GM23338 (cell line): ENCODE results near the gene GSAP. TPM values are rescaled to one million over a fixed set of nuclear protein-coding genes. Genes with fewer than 3 reads are reported as not detected.

Source experiments
- ATAC-seq: fragments of 200-7000 bp; cut with Tn5 transposase; 3 replicates; pipeline ENCODE4 v1.9.1; 2020
- DNase-seq: peaks from one replicate; pipeline ENCODE4 v3.0.0-alpha.2; 2015; ENCODE audit warnings: low spot score
- H2AFZ ChIP-seq: fragments of 200-600 bp; sonication (generic); 2 replicates; pipeline ENCODE4 v1.8.0; 2016; ENCODE audit warnings: antibody characterized with exemption, mild to moderate bottlenecking, moderate library complexity
- H3F3A ChIP-seq: fragments of 200-600 bp; sonication (generic); replicated peaks from 2 replicates; pipeline ENCODE4 v1.8.0; 2017; ENCODE audit warnings: antibody characterized with exemption, mixed run types, low read depth
- H3K27ac ChIP-seq: fragments of 200-600 bp; sonication (generic); 2 replicates; pipeline ENCODE4 v1.6.1; 2016; ENCODE audit warnings: low read depth
- H3K27me3 ChIP-seq: fragments of 200-600 bp; sonication (generic); 2 replicates; pipeline ENCODE4 v1.8.0; 2016; ENCODE audit warnings: mild to moderate bottlenecking, mixed run types, moderate library complexity; ENCODE audit not compliant: insufficient read depth
- H3K36me3 ChIP-seq: fragments of 200-600 bp; sonication (generic); 2 replicates; pipeline ENCODE4 v1.8.0; 2016; ENCODE audit warnings: mild to moderate bottlenecking; ENCODE audit not compliant: insufficient read depth
- H3K4me1 ChIP-seq: fragments of 200-600 bp; sonication (generic); 2 replicates; pipeline ENCODE4 v1.8.0; 2016; ENCODE audit warnings: mild to moderate bottlenecking, moderate library complexity; ENCODE audit not compliant: insufficient read depth
- H3K4me2 ChIP-seq: fragments of 200-600 bp; sonication (generic); 2 replicates; pipeline ENCODE4 v1.7.1; 2017; ENCODE audit warnings: mixed run types
- H3K4me3 ChIP-seq: fragments of 200-600 bp; sonication (generic); 2 replicates; pipeline ENCODE4 v1.6.1; 2016; ENCODE audit warnings: mixed run types
- H3K79me2 ChIP-seq: fragments of 200-600 bp; sonication (generic); replicated peaks from 2 replicates; pipeline ENCODE4 v1.8.0; 2017; ENCODE audit warnings: mild to moderate bottlenecking; ENCODE audit not compliant: insufficient read depth
- H3K9me2 ChIP-seq: fragments of 200-600 bp; sonication (generic); 2 replicates; pipeline ENCODE4 v1.8.0; 2017; ENCODE audit not compliant: insufficient read depth
- H4K20me1 ChIP-seq: fragments of 200-600 bp; sonication (generic); replicated peaks from 2 replicates; pipeline ENCODE4 v1.8.0; 2017; ENCODE audit warnings: mild to moderate bottlenecking; ENCODE audit not compliant: insufficient read depth
- H3K27ac Mint-ChIP-seq: 2 replicates; pipeline ENCODE4 v1.8.0; 2020; ENCODE audit warnings: inconsistent platforms, mild to moderate bottlenecking, moderate library complexity, mixed read lengths
- H3K27me3 Mint-ChIP-seq: 3 replicates; pipeline ENCODE4 v1.8.0; 2022; ENCODE audit warnings: low read depth, mild to moderate bottlenecking, moderate library complexity, mixed read lengths, inconsistent platforms; ENCODE audit not compliant: insufficient read depth, poor library complexity
- H3K36me3 Mint-ChIP-seq: 3 replicates; pipeline ENCODE4 v1.8.0; 2021; ENCODE audit warnings: low read depth, mild to moderate bottlenecking, inconsistent platforms, moderate library complexity, mixed read lengths
- H3K4me1 Mint-ChIP-seq: 3 replicates; pipeline ENCODE4 v1.8.0; 2020; ENCODE audit warnings: mild to moderate bottlenecking, inconsistent platforms, mixed read lengths
- H3K4me3 Mint-ChIP-seq: 3 replicates; pipeline ENCODE4 v1.8.0; 2021; ENCODE audit warnings: moderate library complexity, mild to moderate bottlenecking, inconsistent platforms, mixed read lengths
- H3K9me3 Mint-ChIP-seq: 3 replicates; pipeline ENCODE4 v1.8.0; 2020; ENCODE audit warnings: moderate library complexity, mild to moderate bottlenecking, inconsistent platforms, mixed read lengths
- CREB1 ChIP-seq: fragments of 250-450 bp; sonication (Bioruptor Pico); IDR thresholded peaks from 2 replicates; pipeline ENCODE4 v1.5.0; 2020; ENCODE audit warnings: low read depth, mild to moderate bottlenecking, moderate library complexity
- ETS1 ChIP-seq: IDR thresholded peaks from 2 replicates; pipeline ENCODE4 v1.6.1; 2016; ENCODE audit warnings: antibody characterized with exemption
- EZH2 ChIP-seq: fragments of 200-600 bp; sonication (generic); IDR thresholded peaks from one replicate; pipeline ENCODE4 v1.8.0; 2017; ENCODE audit warnings: antibody characterized with exemption, mild to moderate bottlenecking, low read depth; ENCODE audit not compliant: unreplicated experiment
- EZH2phosphoT487 ChIP-seq: fragments of 200-600 bp; sonication (generic); IDR thresholded peaks from one replicate; pipeline ENCODE4 v1.8.1; 2018; ENCODE audit warnings: antibody characterized with exemption; ENCODE audit not compliant: unreplicated experiment
- JUNB ChIP-seq: IDR thresholded peaks from one replicate; pipeline ENCODE4 v1.6.1; 2016; ENCODE audit warnings: antibody characterized with exemption; ENCODE audit not compliant: unreplicated experiment
- NANOG ChIP-seq: IDR thresholded peaks from 2 replicates; pipeline ENCODE4 v1.6.1; 2016; ENCODE audit warnings: antibody characterized with exemption, borderline replicate concordance
- POLR2AphosphoS5 ChIP-seq: IDR thresholded peaks from 2 replicates; pipeline ENCODE4 v1.6.1; 2016; ENCODE audit warnings: antibody characterized with exemption, low read depth
- STAT1 ChIP-seq: IDR thresholded peaks from one replicate; pipeline ENCODE4 v1.6.1; 2016; ENCODE audit warnings: antibody characterized with exemption; ENCODE audit not compliant: unreplicated experiment
- ZNF114 ChIP-seq: fragments of 250-450 bp; sonication (Bioruptor Pico); IDR thresholded peaks from 2 replicates; pipeline ENCODE4 v1.5.0; 2020; ENCODE audit warnings: mild to moderate bottlenecking, moderate library complexity
- ZNF331 ChIP-seq: fragments of 250-450 bp; sonication (Bioruptor Pico); IDR thresholded peaks from 2 replicates; pipeline ENCODE4 v1.5.0; 2020; ENCODE audit warnings: low read depth, mild to moderate bottlenecking, moderate library complexity
- polyA plus RNA-seq: library from polyadenylated mRNA; unstranded; fragments of >200 nt; fragmentation: Nextera tagmentation; extraction: Ambion mirVana; gene quantifications from 2 replicates; pipeline ENCODE4 v1.2.1, GENCODE V29; 2016
- total RNA-seq: library from RNA; depleted of rRNA; stranded (reverse); fragments of >200 nt; shearing (Covaris generic); gene quantifications from 2 replicates; pipeline ENCODE4 v1.2.3, GENCODE V29; 2014
- TF ChIP-seq, protein P1 (sequence below): IDR thresholded peaks from one replicate; pipeline ENCODE4 v1.6.1; 2018; ENCODE audit warnings: antibody characterized with exemption; ENCODE audit not compliant: unreplicated experiment
- TF ChIP-seq, protein P2 (sequence below), 2 experiments: fragments of 200-600 bp in 1 of 2; sonication (generic) in 1 of 2; conservative IDR thresholded peaks; 2 replicates each; pipeline versions ENCODE4 v1.5.1 to v1.6.1; 2016 to 2017; ENCODE audit warnings: antibody characterized with exemption in 2 of 2, low read depth in 2 of 2, mild to moderate bottlenecking in 2 of 2, moderate library complexity in 1 of 2
- TF ChIP-seq, protein P3 (sequence below): fragments of 250-450 bp; sonication (Bioruptor Pico); IDR thresholded peaks from 2 replicates; pipeline ENCODE4 v1.5.0; 2020; ENCODE audit warnings: mild to moderate bottlenecking, moderate library complexity

The GSAP gene
- total and polyA plus RNA-seq, 2 experiments from 2014 or later, result 0.63 to 1.1 TPM

DNA sequence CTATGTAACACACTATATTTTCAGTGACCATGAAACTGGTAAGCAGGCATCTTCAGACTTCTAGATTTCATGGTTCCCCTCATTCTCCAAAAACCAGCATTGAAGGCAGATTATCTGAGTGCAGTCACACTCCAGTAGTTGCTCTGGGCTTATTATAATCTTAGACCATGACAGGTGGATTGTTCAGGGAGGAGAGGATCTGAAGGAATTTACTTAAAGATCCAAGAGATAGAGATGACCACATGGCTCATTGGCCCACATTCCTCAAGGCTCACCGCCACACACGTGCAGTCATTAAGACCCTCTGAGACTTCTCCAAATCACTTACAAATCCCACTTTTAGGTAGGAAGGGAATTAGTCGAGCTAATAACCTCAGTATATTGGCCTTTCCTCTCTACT lies 55.2 kb downstream of the GSAP start:
- no peak overlapping the region for H3K4me3 ChIP-seq
- Mint-ChIP-seq H3K27ac (no peak overlapping the region), H3K9me3 (no peaks in the 10 kb centered on the region)

More for the DNA sequence above, 55.2 kb downstream of the GSAP start:
- DNase-seq, result no peak
- TF ChIP-seq EZH2, result no peak
- TF ChIP-seq NANOG, result no peak
- TF ChIP-seq, protein P1, sequence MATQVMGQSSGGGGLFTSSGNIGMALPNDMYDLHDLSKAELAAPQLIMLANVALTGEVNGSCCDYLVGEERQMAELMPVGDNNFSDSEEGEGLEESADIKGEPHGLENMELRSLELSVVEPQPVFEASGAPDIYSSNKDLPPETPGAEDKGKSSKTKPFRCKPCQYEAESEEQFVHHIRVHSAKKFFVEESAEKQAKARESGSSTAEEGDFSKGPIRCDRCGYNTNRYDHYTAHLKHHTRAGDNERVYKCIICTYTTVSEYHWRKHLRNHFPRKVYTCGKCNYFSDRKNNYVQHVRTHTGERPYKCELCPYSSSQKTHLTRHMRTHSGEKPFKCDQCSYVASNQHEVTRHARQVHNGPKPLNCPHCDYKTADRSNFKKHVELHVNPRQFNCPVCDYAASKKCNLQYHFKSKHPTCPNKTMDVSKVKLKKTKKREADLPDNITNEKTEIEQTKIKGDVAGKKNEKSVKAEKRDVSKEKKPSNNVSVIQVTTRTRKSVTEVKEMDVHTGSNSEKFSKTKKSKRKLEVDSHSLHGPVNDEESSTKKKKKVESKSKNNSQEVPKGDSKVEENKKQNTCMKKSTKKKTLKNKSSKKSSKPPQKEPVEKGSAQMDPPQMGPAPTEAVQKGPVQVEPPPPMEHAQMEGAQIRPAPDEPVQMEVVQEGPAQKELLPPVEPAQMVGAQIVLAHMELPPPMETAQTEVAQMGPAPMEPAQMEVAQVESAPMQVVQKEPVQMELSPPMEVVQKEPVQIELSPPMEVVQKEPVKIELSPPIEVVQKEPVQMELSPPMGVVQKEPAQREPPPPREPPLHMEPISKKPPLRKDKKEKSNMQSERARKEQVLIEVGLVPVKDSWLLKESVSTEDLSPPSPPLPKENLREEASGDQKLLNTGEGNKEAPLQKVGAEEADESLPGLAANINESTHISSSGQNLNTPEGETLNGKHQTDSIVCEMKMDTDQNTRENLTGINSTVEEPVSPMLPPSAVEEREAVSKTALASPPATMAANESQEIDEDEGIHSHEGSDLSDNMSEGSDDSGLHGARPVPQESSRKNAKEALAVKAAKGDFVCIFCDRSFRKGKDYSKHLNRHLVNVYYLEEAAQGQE, result no peak
- no peak for TF ChIP-seq POLR2AphosphoS5
- TF ChIP-seq CREB1 (CRISPR knock-in tag), result no peak
- no peak for TF ChIP-seq ZNF114 (CRISPR knock-in tag)
- TF ChIP-seq JUNB, result no peak
- TF ChIP-seq ZNF331 (CRISPR knock-in tag), result no peak
- TF ChIP-seq STAT1, result no peak
- TF ChIP-seq EZH2phosphoT487, result no peak
- TF ChIP-seq, protein P2, sequence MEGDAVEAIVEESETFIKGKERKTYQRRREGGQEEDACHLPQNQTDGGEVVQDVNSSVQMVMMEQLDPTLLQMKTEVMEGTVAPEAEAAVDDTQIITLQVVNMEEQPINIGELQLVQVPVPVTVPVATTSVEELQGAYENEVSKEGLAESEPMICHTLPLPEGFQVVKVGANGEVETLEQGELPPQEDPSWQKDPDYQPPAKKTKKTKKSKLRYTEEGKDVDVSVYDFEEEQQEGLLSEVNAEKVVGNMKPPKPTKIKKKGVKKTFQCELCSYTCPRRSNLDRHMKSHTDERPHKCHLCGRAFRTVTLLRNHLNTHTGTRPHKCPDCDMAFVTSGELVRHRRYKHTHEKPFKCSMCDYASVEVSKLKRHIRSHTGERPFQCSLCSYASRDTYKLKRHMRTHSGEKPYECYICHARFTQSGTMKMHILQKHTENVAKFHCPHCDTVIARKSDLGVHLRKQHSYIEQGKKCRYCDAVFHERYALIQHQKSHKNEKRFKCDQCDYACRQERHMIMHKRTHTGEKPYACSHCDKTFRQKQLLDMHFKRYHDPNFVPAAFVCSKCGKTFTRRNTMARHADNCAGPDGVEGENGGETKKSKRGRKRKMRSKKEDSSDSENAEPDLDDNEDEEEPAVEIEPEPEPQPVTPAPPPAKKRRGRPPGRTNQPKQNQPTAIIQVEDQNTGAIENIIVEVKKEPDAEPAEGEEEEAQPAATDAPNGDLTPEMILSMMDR (conservative IDR thresholded peaks at IDR 0.05; ENCODE audit: low read depth in 2 of 2), result no peak
- no peak for TF ChIP-seq ETS1
- TF ChIP-seq, protein P3, sequence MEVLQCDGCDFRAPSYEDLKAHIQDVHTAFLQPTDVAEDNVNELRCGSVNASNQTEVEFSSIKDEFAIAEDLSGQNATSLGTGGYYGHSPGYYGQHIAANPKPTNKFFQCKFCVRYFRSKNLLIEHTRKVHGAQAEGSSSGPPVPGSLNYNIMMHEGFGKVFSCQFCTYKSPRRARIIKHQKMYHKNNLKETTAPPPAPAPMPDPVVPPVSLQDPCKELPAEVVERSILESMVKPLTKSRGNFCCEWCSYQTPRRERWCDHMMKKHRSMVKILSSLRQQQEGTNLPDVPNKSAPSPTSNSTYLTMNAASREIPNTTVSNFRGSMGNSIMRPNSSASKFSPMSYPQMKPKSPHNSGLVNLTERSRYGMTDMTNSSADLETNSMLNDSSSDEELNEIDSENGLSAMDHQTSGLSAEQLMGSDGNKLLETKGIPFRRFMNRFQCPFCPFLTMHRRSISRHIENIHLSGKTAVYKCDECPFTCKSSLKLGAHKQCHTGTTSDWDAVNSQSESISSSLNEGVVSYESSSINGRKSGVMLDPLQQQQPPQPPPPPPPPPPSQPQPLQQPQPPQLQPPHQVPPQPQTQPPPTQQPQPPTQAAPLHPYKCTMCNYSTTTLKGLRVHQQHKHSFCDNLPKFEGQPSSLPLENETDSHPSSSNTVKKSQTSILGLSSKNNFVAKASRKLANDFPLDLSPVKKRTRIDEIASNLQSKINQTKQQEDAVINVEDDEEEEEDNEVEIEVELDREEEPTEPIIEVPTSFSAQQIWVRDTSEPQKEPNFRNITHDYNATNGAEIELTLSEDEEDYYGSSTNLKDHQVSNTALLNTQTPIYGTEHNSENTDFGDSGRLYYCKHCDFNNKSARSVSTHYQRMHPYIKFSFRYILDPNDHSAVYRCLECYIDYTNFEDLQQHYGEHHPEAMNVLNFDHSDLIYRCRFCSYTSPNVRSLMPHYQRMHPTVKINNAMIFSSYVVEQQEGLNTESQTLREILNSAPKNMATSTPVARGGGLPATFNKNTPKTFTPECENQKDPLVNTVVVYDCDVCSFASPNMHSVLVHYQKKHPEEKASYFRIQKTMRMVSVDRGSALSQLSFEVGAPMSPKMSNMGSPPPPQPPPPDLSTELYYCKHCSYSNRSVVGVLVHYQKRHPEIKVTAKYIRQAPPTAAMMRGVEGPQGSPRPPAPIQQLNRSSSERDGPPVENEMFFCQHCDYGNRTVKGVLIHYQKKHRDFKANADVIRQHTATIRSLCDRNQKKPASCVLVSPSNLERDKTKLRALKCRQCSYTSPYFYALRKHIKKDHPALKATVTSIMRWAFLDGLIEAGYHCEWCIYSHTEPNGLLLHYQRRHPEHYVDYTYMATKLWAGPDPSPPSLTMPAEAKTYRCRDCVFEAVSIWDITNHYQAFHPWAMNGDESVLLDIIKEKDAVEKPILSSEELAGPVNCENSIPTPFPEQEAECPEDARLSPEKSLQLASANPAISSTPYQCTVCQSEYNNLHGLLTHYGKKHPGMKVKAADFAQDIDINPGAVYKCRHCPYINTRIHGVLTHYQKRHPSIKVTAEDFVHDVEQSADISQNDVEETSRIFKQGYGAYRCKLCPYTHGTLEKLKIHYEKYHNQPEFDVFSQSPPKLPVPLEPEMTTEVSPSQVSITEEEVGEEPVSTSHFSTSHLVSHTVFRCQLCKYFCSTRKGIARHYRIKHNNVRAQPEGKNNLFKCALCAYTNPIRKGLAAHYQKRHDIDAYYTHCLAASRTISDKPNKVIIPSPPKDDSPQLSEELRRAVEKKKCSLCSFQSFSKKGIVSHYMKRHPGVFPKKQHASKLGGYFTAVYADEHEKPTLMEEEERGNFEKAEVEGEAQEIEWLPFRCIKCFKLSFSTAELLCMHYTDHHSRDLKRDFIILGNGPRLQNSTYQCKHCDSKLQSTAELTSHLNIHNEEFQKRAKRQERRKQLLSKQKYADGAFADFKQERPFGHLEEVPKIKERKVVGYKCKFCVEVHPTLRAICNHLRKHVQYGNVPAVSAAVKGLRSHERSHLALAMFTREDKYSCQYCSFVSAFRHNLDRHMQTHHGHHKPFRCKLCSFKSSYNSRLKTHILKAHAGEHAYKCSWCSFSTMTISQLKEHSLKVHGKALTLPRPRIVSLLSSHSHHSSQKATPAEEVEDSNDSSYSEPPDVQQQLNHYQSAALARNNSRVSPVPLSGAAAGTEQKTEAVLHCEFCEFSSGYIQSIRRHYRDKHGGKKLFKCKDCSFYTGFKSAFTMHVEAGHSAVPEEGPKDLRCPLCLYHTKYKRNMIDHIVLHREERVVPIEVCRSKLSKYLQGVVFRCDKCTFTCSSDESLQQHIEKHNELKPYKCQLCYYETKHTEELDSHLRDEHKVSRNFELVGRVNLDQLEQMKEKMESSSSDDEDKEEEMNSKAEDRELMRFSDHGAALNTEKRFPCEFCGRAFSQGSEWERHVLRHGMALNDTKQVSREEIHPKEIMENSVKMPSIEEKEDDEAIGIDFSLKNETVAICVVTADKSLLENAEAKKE (CRISPR knock-in tag), result no peak
- no peak overlapping the region for H3K4me2 ChIP-seq
- H3K27me3 ChIP-seq, result no peaks in the 10 kb centered on the region
- H3F3A ChIP-seq, result no peaks in the 10 kb centered on the region
- Mint-ChIP-seq H3K36me3 (no peaks in the 10 kb centered on the region), H3K4me1 (no peaks in the 10 kb centered on the region), H3K27me3 (no peaks in the 10 kb centered on the region), H3K4me3 (no peak overlapping the region)
- no peak for ATAC-seq
- no peaks in the 10 kb centered on the region for H3K36me3 ChIP-seq
- H4K20me1 ChIP-seq, result no peaks in the 10 kb centered on the region
- H2AFZ ChIP-seq, result no peak overlapping the region; the same call in 1 of the 2 replicates
- no peak overlapping the region for H3K27ac ChIP-seq
- no peaks in the 10 kb centered on the region for H3K4me1 ChIP-seq
- no peaks in the 10 kb centered on the region for H3K9me2 ChIP-seq
- no peaks in the 10 kb centered on the region for H3K79me2 ChIP-seq
